B cell (primary cell): ENCODE data around the gene KNL1. TPM values are rescaled to one million over a fixed set of nuclear protein-coding genes. Genes with fewer than 3 reads are reported as not detected.

Experiments
- ATAC-seq: fragments of 200-7000 bp; cut with Tn5 transposase; one replicate; pipeline ENCODE4 v1.10.0; 2021; ENCODE audit warnings: low read depth, mild to moderate bottlenecking, moderate number of reproducible peaks, moderate library complexity
- CTCF ChIA-PET: fragments of 350-600 bp; sonication (Branson Sonifier 250); formaldehyde crosslinking; loops from one replicate; lab custom pipeline; 2021; ENCODE audit warnings: antibody characterized with exemption, inconsistent platforms; lab: Charles Lee
- POLR2A ChIA-PET: fragments of 350-600 bp; sonication (Branson Sonifier 250); formaldehyde crosslinking; loops from one replicate; lab custom pipeline; 2021; ENCODE audit warnings: antibody characterized with exemption; lab: Charles Lee
- DNase-seq: peaks from one replicate; pipeline ENCODE4 v3.0.0; 2013
- H2AFZ ChIP-seq: 2 replicates; pipeline ENCODE4 v1.6.1; 2012; ENCODE audit warnings: mild to moderate bottlenecking, low read depth, low read length; ENCODE audit not compliant: insufficient read depth, poor library complexity, severe bottlenecking
- H3K27ac ChIP-seq, 2 donors: 1 replicate in 1 of 2; 2 replicates in 1 of 2; pipeline ENCODE4 v1.5.1; 2012 to 2013; ENCODE audit warnings: low read length in 2 of 2, mild to moderate bottlenecking in 2 of 2, moderate library complexity in 1 of 2
- H3K27me3 ChIP-seq, 4 experiments: fragments of 200-600 bp in 1 of 4; sonication (generic) in 1 of 4; replicated peaks in 1 of 4; 1 replicate in 2 of 4; 2 replicates in 2 of 4; pipeline versions ENCODE4 v1.6.1 to v1.7.0; 2013 to 2016; ENCODE audit warnings: low read length in 3 of 4, mild to moderate bottlenecking in 2 of 4, mixed read lengths in 1 of 4, moderate library complexity in 1 of 4; ENCODE audit not compliant: insufficient read depth in 4 of 4, control insufficient read depth in 3 of 4; ENCODE audit errors: control extremely low read depth in 1 of 4
- H3K36me3 ChIP-seq, 2 experiments: replicated peaks in 1 of 2; 1 replicate in 1 of 2; 2 replicates in 1 of 2; pipeline versions ENCODE4 v1.6.1 to v1.7.1; 2013; ENCODE audit warnings: low read length in 1 of 2; ENCODE audit not compliant: insufficient read depth in 2 of 2, control insufficient read depth in 1 of 2; ENCODE audit errors: control extremely low read depth in 1 of 2, extremely low read depth in 1 of 2
- H3K4me1 ChIP-seq, 2 donors: fragments of 200-600 bp in 1 of 2; sonication (generic) in 1 of 2; 1 replicate in 1 of 2; 2 replicates in 1 of 2; pipeline versions ENCODE4 v1.5.1 to v1.6.1; 2013 to 2017; ENCODE audit warnings: low read length in 2 of 2; ENCODE audit not compliant: control insufficient read depth in 2 of 2, insufficient read depth in 2 of 2
- H3K4me2 ChIP-seq: replicated peaks from 2 replicates; pipeline ENCODE3; 2012; ENCODE audit warnings: mild to moderate bottlenecking, low read depth, low read length; ENCODE audit not compliant: poor library complexity, severe bottlenecking
- H3K4me3 ChIP-seq, 5 experiments: fragments of 200-600 bp in 1 of 5; sonication (generic) in 1 of 5; 1 replicate in 3 of 5; 2 replicates in 2 of 5; pipeline versions ENCODE4 v1.5.1 to v1.7.0; 2011 to 2016; ENCODE audit warnings: low read length in 4 of 5, mild to moderate bottlenecking in 4 of 5, low read depth in 2 of 5, control low read depth in 1 of 5, moderate library complexity in 1 of 5; ENCODE audit not compliant: insufficient read depth in 1 of 5; ENCODE audit errors: control extremely low read depth in 1 of 5, extremely low read depth in 1 of 5
- H3K79me2 ChIP-seq: fragments of 200-600 bp; sonication (generic); one replicate; pipeline ENCODE4 v1.6.0; 2016; ENCODE audit warnings: low read length; ENCODE audit not compliant: control insufficient read depth, insufficient read depth
- H3K9ac ChIP-seq: fragments of 200-600 bp; sonication (generic); 2 replicates; pipeline ENCODE4 v1.6.1; 2017; ENCODE audit warnings: mild to moderate bottlenecking, low read length, moderate library complexity
- H3K9me3 ChIP-seq, 3 donors: one replicate each; pipeline versions ENCODE4 v1.6.1 to v1.7.1; 2013; ENCODE audit warnings: low read length in 2 of 3; ENCODE audit not compliant: control insufficient read depth in 2 of 3, insufficient read depth in 1 of 3; ENCODE audit errors: control extremely low read depth in 1 of 3
- H4K20me1 ChIP-seq: 2 replicates; pipeline ENCODE4 v1.6.0; 2012; ENCODE audit warnings: mild to moderate bottlenecking, low read length; ENCODE audit not compliant: insufficient read depth, control insufficient read depth, poor library complexity, severe bottlenecking
- H3K27ac Mint-ChIP-seq: one replicate; pipeline ENCODE4 v1.8.0; 2021; ENCODE audit warnings: mixed read lengths
- H3K27me3 Mint-ChIP-seq: one replicate; pipeline ENCODE4 v1.8.0; 2021; ENCODE audit warnings: mixed read lengths
- H3K4me1 Mint-ChIP-seq: one replicate; pipeline ENCODE4 v1.8.0; 2021; ENCODE audit warnings: mixed read lengths
- H3K4me3 Mint-ChIP-seq: one replicate; pipeline ENCODE4 v1.8.0; 2021; ENCODE audit warnings: mixed read lengths
- H3K9me3 Mint-ChIP-seq: one replicate; pipeline ENCODE4 v1.8.0; 2022; ENCODE audit warnings: mixed read lengths; ENCODE audit not compliant: insufficient read depth
- CTCF ChIP-seq: fragments of 200-600 bp; IDR thresholded peaks from one replicate; pipeline ENCODE4 v1.8.0; 2022; ENCODE audit warnings: antibody characterized with exemption, mild to moderate bottlenecking
- EZH2 ChIP-seq: IDR thresholded peaks from 2 replicates; pipeline ENCODE4 v1.6.1; 2012; ENCODE audit warnings: borderline replicate concordance, low read depth, mild to moderate bottlenecking, moderate library complexity, low read length; ENCODE audit not compliant: insufficient read depth, poor library complexity, severe bottlenecking
- WGBS: methylation state at CpG from one replicate; pipeline ENCODE4 v1.1.5; 2013; ENCODE audit warnings: missing lambda C conversion rate; ENCODE audit not compliant: insufficient coverage; 5-methylcytosine and 5-hydroxymethylcytosine counted together
- intact Hi-C: fragments of 100-400 bp; cut with micrococcal nuclease; formaldehyde crosslinking; loops from one replicate; pipeline ENCODE4 v1.10.0; 2022
- polyA plus RNA-seq: library from polyadenylated mRNA; depleted of rRNA; stranded (reverse); fragments of >200 nt; gene quantifications from 2 replicates; pipeline ENCODE4 v1.2.3, GENCODE V29; 2012
- total RNA-seq, 2 donors: library from RNA; stranded (reverse); fragments of 120-200 nt in 1 of 2; gene quantifications; 1 replicate in 1 of 2; 2 replicates in 1 of 2; pipeline versions ENCODE4 v1.2.3 to v1.2.4, GENCODE V29; 2013 to 2022

KNL1 gene
- total and polyA plus RNA-seq, 2 donors (not counting 1 experiment from before 2014, with no cell fraction given) = 0.91 to 4.0 TPM

- H4K20me1 ChIP-seq = no peaks in the 10 kb centered on the region
- H3K79me2 ChIP-seq = peaks cover 3% of the 10 kb centered on the region
- ATAC-seq (no peak), DNase-seq (no peak)
- no peak overlapping the region for H2AFZ ChIP-seq
- ChIA-PET POLR2A (interaction anchor here (0.6 kb wide), 1 partner anchor 58 kb away, joined by 3 read pairs; no protein-coding TSS in a partner anchor), CTCF (interaction anchor here (0.6 kb wide), 1 partner anchor 549 kb away, joined by 3 read pairs; no protein-coding TSS in a partner anchor)
- Mint-ChIP-seq H3K27me3 (no peaks in the 10 kb centered on the region), H3K4me1 (peaks cover 19% of the 10 kb centered on the region), H3K4me3 (no peak overlapping the region), H3K27ac (no peak overlapping the region), H3K9me3 (no peaks in the 10 kb centered on the region)
- peaks cover 7 to 18% of the 10 kb centered on the region in 2 donors for H3K4me1 ChIP-seq
- intact Hi-C loops = loop anchor here (10.0 kb wide), 1 partner anchor 1277 kb away; the partner anchor contains the start of gene EHD4
- H3K27me3 ChIP-seq = no peaks in the 10 kb centered on the region
- no peaks in the 10 kb centered on the region for H3K9me3 ChIP-seq
- no peaks in the 10 kb centered on the region for H3K36me3 ChIP-seq
- H3K4me3 ChIP-seq = no peak overlapping the region
- no peak overlapping the region for H3K4me2 ChIP-seq
- no peak overlapping the region for H3K9ac ChIP-seq
- TF ChIP-seq CTCF = no peak
- TF ChIP-seq EZH2 = no peak
- H3K27ac ChIP-seq = no peak overlapping the region
- 100% methylated on average over 2 of the region's 7 CpGs for WGBS
Observed at GRCh38 chr15:40697916-40698315, 103.9 kb downstream of the KNL1 start.

GRCh38 chr15:40702077-40702476 is 108.0 kb downstream of the KNL1 start:
- Histone ChIP-seq H3K4me2 (no peak overlapping the region), H3K79me2 (peaks cover 3% of the 10 kb centered on the region), H3K9me3 (no peaks in the 10 kb centered on the region), H3K27ac (no peak overlapping the region), H3K4me3 (no peak overlapping the region), H3K4me1 (no peaks in the 10 kb centered on the region), H3K36me3 (no peaks in the 10 kb centered on the region), H2AFZ (no peak overlapping the region), H3K27me3 (no peaks in the 10 kb centered on the region), H4K20me1 (no peaks in the 10 kb centered on the region), H3K9ac (no peak overlapping the region)
- Mint-ChIP-seq H3K4me1 (no peaks in the 10 kb centered on the region), H3K27me3 (no peaks in the 10 kb centered on the region), H3K27ac (no peak overlapping the region), H3K4me3 (no peak overlapping the region), H3K9me3 (no peaks in the 10 kb centered on the region)
- ATAC-seq (no peak), DNase-seq (peak; percentile 18)
- intact Hi-C loops = loop anchor here (1.0 kb wide), 1 partner anchor 80 kb away; no protein-coding TSS in a partner anchor
- CTCF ChIA-PET = interaction anchor here (0.9 to 3.4 kb wide), 4 partner anchors 37 to 184 kb away, joined by 3 to 33 read pairs (median 5); no protein-coding TSS in a partner anchor
- WGBS = 100% methylated on average over 3 of the region's 7 CpGs
- TF ChIP-seq EZH2 (no peak), CTCF (peak; percentile 23)
- POLR2A ChIA-PET = interaction anchor here (0.6 kb wide), 1 partner anchor 232 kb away, joined by 3 read pairs; no protein-coding TSS in a partner anchor
